ENCODE data around the gene RTEL1.

RTEL1 gene

GRCh38 chr20:63702751-63703470, 44.8 kb downstream of the RTEL1 start:
- H3K36me3 ChIP-seq (ENCODE audit: control insufficient read depth in 1 of 2, insufficient read depth in 2 of 2, low read length in 2 of 2) = peaks cover 34% of the 10 kb centered on the region in 2 experiments
- peaks cover 6 to 10% of the 10 kb centered on the region in 2 experiments for H3K4me1 ChIP-seq (ENCODE audit: control insufficient read depth in 1 of 2, insufficient read depth in 2 of 2, low read length in 2 of 2)
- no peak overlapping the region for H3K4me2 ChIP-seq (ENCODE audit: low read length)
- H2BK120ac ChIP-seq (ENCODE audit: insufficient read depth, low read length, poor library complexity) = no peak overlapping the region
- H3K27me3 ChIP-seq (ENCODE audit: insufficient read depth, low read length) = no peaks in the 10 kb centered on the region
- peaks cover 10% of the 10 kb centered on the region for H3K79me2 ChIP-seq (ENCODE audit: control insufficient read depth, insufficient read depth, low read length, poor library complexity)
- H3K4me3 ChIP-seq (ENCODE audit: low read depth, low read length) = no peak overlapping the region
- H4K91ac ChIP-seq (ENCODE audit: low read depth, low read length) = no peak overlapping the region
- H3K9me3 ChIP-seq (ENCODE audit: insufficient read depth, low read depth, low read length) = peaks cover 3% of the 10 kb centered on the region
- no peak overlapping the region for H4K8ac ChIP-seq (ENCODE audit: low read depth, low read length)
- H4K12ac ChIP-seq (ENCODE audit: low read depth, low read length) = no peak overlapping the region
- H3K79me1 ChIP-seq (ENCODE audit: low read length) = peaks cover 5% of the 10 kb centered on the region
- H2AFZ ChIP-seq (ENCODE audit: insufficient read depth, low read length, poor library complexity) = no peak overlapping the region
- no peak overlapping the region for H3K27ac ChIP-seq (ENCODE audit: low read depth, low read length)
- H2BK5ac ChIP-seq (ENCODE audit: low read depth, low read length, poor library complexity) = no peak overlapping the region
- H2AK5ac ChIP-seq (ENCODE audit: low read length) = no peak overlapping the region
- H3K18ac ChIP-seq (ENCODE audit: low read length) = no peak overlapping the region
- DNase-seq = no peak
- H3K23ac ChIP-seq (ENCODE audit: low read length) = no peak overlapping the region
- no peak overlapping the region for H3K4ac ChIP-seq (ENCODE audit: low read depth, low read length)
- H2BK12ac ChIP-seq (ENCODE audit: low read length) = no peak overlapping the region
- WGBS (ENCODE audit: extremely low coverage, insufficient coverage, insufficient read length) = no CpG with 5 or more reads among the region's 13 CpGs
- no peak overlapping the region for H3K14ac ChIP-seq (ENCODE audit: low read length)
- H3K9ac ChIP-seq (ENCODE audit: low read length) = peak overlapping the region; percentile 50

GRCh38 chr20:63703471-63703975, 45.4 kb downstream of the RTEL1 start:
- Histone ChIP-seq H4K8ac (ENCODE audit: low read depth, low read length) (no peak overlapping the region), H3K36me3 (ENCODE audit: control insufficient read depth in 1 of 2, insufficient read depth in 2 of 2, low read length in 2 of 2) (peaks cover 34% of the 10 kb centered on the region in 2 experiments), H4K91ac (ENCODE audit: low read depth, low read length) (no peak overlapping the region), H2BK120ac (ENCODE audit: insufficient read depth, low read length, poor library complexity) (no peak overlapping the region), H3K27ac (ENCODE audit: low read depth, low read length) (no peak overlapping the region), H3K4me2 (ENCODE audit: low read length) (no peak overlapping the region), H3K4me1 (ENCODE audit: control insufficient read depth in 1 of 2, insufficient read depth in 2 of 2, low read length in 2 of 2) (peaks cover 7 to 11% of the 10 kb centered on the region in 2 experiments), H3K9ac (ENCODE audit: low read length) (no peak overlapping the region), H3K9me3 (ENCODE audit: insufficient read depth, low read depth, low read length) (peaks cover 3% of the 10 kb centered on the region), H3K23ac (ENCODE audit: low read length) (no peak overlapping the region), H3K18ac (ENCODE audit: low read length) (no peak overlapping the region), H2AK5ac (ENCODE audit: low read length) (no peak overlapping the region), H3K4me3 (ENCODE audit: low read depth, low read length) (no peak overlapping the region), H3K27me3 (ENCODE audit: insufficient read depth, low read length) (no peaks in the 10 kb centered on the region), H4K12ac (ENCODE audit: low read depth, low read length) (no peak overlapping the region), H3K14ac (ENCODE audit: low read length) (no peak overlapping the region), H3K79me2 (ENCODE audit: control insufficient read depth, insufficient read depth, low read length, poor library complexity) (peaks cover 15% of the 10 kb centered on the region), H3K79me1 (ENCODE audit: low read length) (peaks cover 6% of the 10 kb centered on the region), H3K4ac (ENCODE audit: low read depth, low read length) (no peak overlapping the region), H2AFZ (ENCODE audit: insufficient read depth, low read length, poor library complexity) (no peak overlapping the region), H2BK5ac (ENCODE audit: low read depth, low read length, poor library complexity) (no peak overlapping the region), H2BK12ac (ENCODE audit: low read length) (no peak overlapping the region)
- no CpG with 5 or more reads among the region's 15 CpGs for WGBS (ENCODE audit: extremely low coverage, insufficient coverage, insufficient read length)
- no peak for DNase-seq

- H3K79me2 ChIP-seq (ENCODE audit: control insufficient read depth, insufficient read depth, low read length, poor library complexity) = peaks cover 20% of the 10 kb centered on the region
- peaks cover 3% of the 10 kb centered on the region for H3K9me3 ChIP-seq (ENCODE audit: insufficient read depth, low read depth, low read length)
- H3K27ac ChIP-seq (ENCODE audit: low read depth, low read length) = no peak overlapping the region
- no peak overlapping the region for H4K12ac ChIP-seq (ENCODE audit: low read depth, low read length)
- H3K4me3 ChIP-seq (ENCODE audit: low read depth, low read length) = no peak overlapping the region
- H4K91ac ChIP-seq (ENCODE audit: low read depth, low read length) = no peak overlapping the region
- H3K23ac ChIP-seq (ENCODE audit: low read length) = no peak overlapping the region
- no peak overlapping the region for H2BK120ac ChIP-seq (ENCODE audit: insufficient read depth, low read length, poor library complexity)
- H3K36me3 ChIP-seq (ENCODE audit: control insufficient read depth in 1 of 2, insufficient read depth in 2 of 2, low read length in 2 of 2) = peaks cover 37 to 39% of the 10 kb centered on the region in 2 experiments
- H3K9ac ChIP-seq (ENCODE audit: low read length) = no peak overlapping the region
- no peak overlapping the region for H4K8ac ChIP-seq (ENCODE audit: low read depth, low read length)
- H3K18ac ChIP-seq (ENCODE audit: low read length) = no peak overlapping the region
- H3K4me2 ChIP-seq (ENCODE audit: low read length) = no peak overlapping the region
- WGBS (ENCODE audit: extremely low coverage, insufficient coverage, insufficient read length) = no CpG with 5 or more reads among the region's 11 CpGs
- H2AK5ac ChIP-seq (ENCODE audit: low read length) = no peak overlapping the region
- H3K4me1 ChIP-seq (ENCODE audit: control insufficient read depth in 1 of 2, insufficient read depth in 2 of 2, low read length in 2 of 2) = peaks cover 12 to 13% of the 10 kb centered on the region in 2 experiments
- H3K27me3 ChIP-seq (ENCODE audit: insufficient read depth, low read length) = no peaks in the 10 kb centered on the region
- H2BK5ac ChIP-seq (ENCODE audit: low read depth, low read length, poor library complexity) = no peak overlapping the region
- no peak overlapping the region for H2AFZ ChIP-seq (ENCODE audit: insufficient read depth, low read length, poor library complexity)
- H3K4ac ChIP-seq (ENCODE audit: low read depth, low read length) = no peak overlapping the region
- H3K79me1 ChIP-seq (ENCODE audit: low read length) = peaks cover 6% of the 10 kb centered on the region
- H3K14ac ChIP-seq (ENCODE audit: low read length) = no peak overlapping the region
- DNase-seq = no peak
- H2BK12ac ChIP-seq (ENCODE audit: low read length) = no peak overlapping the region
Observed at GRCh38 chr20:63703976-63704748, 46.0 kb downstream of the RTEL1 start.

- Histone ChIP-seq H3K36me3 (ENCODE audit: control insufficient read depth in 1 of 2, insufficient read depth in 2 of 2, low read length in 2 of 2) (peaks cover 41 to 43% of the 10 kb centered on the region in 2 experiments), H2BK120ac (ENCODE audit: insufficient read depth, low read length, poor library complexity) (no peak overlapping the region), H3K9ac (ENCODE audit: low read length) (no peak overlapping the region), H3K4me2 (ENCODE audit: low read length) (no peak overlapping the region), H2BK12ac (ENCODE audit: low read length) (no peak overlapping the region), H3K23ac (ENCODE audit: low read length) (no peak overlapping the region), H4K91ac (ENCODE audit: low read depth, low read length) (no peak overlapping the region), H4K12ac (ENCODE audit: low read depth, low read length) (no peak overlapping the region), H3K9me3 (ENCODE audit: insufficient read depth, low read depth, low read length) (peaks cover 3% of the 10 kb centered on the region), H3K27me3 (ENCODE audit: insufficient read depth, low read length) (no peaks in the 10 kb centered on the region), H2AFZ (ENCODE audit: insufficient read depth, low read length, poor library complexity) (no peak overlapping the region), H3K79me2 (ENCODE audit: control insufficient read depth, insufficient read depth, low read length, poor library complexity) (peaks cover 20% of the 10 kb centered on the region), H3K4me1 (ENCODE audit: control insufficient read depth in 1 of 2, insufficient read depth in 2 of 2, low read length in 2 of 2) (peaks cover 8 to 10% of the 10 kb centered on the region in 2 experiments), H3K4me3 (ENCODE audit: low read depth, low read length) (no peak overlapping the region), H3K27ac (ENCODE audit: low read depth, low read length) (no peak overlapping the region), H3K18ac (ENCODE audit: low read length) (no peak overlapping the region), H3K4ac (ENCODE audit: low read depth, low read length) (no peak overlapping the region), H4K8ac (ENCODE audit: low read depth, low read length) (no peak overlapping the region), H3K79me1 (ENCODE audit: low read length) (peaks cover 6% of the 10 kb centered on the region), H3K14ac (ENCODE audit: low read length) (no peak overlapping the region), H2BK5ac (ENCODE audit: low read depth, low read length, poor library complexity) (no peak overlapping the region), H2AK5ac (ENCODE audit: low read length) (no peak overlapping the region)
- WGBS (ENCODE audit: extremely low coverage, insufficient coverage, insufficient read length) = no CpG with 5 or more reads among the region's 6 CpGs
- DNase-seq = no peak
Observed at GRCh38 chr20:63704749-63705117, 46.6 kb downstream of the RTEL1 start.

Measured in trophoblast cell (in vitro differentiated cells and primary cell).